C4-2B (cell line): ENCODE data around the gene TPPP2.

Experiments
- H3K27ac ChIP-seq: fragments of 450-650 bp; 2 replicates; pipeline ENCODE4 v1.5.1; 2017
- ZFX ChIP-seq: fragments of 450-650 bp; IDR thresholded peaks from 2 replicates; pipeline ENCODE4 v1.6.1; 2017
- TF ChIP-seq, protein P1 (sequence below): fragments of 450-650 bp; conservative IDR thresholded peaks from 2 replicates; pipeline ENCODE4 v1.5.1; 2017; ENCODE audit warnings: mild to moderate bottlenecking

Gene TPPP2

DNA sequence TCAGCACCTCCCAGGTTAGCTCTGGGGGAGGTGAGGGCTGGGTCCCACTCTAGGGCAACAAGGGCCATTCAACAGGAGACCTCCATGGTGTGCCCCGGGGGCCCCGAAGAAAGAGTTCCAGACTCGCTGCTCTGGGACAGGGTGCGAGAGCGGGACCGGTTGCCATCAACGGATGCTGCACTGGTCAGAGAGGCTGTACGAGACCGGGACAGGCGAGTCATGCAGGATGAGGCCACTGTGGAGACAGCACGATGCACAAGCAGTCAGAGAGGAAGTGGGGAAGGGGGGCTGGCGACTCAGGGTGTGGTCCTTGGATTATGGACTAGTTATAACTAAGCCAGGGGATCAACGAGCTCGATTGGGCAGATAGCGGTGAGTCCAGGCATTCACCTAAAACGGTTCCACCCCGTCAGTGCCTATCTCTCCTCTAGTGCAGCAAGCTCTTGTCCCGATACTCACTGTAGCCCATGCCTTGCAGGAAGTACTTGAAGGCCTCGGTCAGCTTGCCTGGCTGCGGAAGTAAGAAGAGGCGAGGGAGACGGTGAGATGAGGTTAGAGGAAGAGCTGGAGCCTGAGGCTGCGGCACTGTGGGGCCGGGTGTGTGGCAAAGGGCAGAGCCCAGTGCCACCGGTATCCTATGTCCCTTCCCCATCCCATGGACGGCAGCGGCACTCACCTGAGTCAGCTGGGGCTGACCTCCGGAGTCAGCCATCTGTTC is 12.3 kb upstream of the TPPP2 start:
- H3K27ac ChIP-seq, result no peak overlapping the region
- TF ChIP-seq ZFX, result no peak
- TF ChIP-seq, protein P1, sequence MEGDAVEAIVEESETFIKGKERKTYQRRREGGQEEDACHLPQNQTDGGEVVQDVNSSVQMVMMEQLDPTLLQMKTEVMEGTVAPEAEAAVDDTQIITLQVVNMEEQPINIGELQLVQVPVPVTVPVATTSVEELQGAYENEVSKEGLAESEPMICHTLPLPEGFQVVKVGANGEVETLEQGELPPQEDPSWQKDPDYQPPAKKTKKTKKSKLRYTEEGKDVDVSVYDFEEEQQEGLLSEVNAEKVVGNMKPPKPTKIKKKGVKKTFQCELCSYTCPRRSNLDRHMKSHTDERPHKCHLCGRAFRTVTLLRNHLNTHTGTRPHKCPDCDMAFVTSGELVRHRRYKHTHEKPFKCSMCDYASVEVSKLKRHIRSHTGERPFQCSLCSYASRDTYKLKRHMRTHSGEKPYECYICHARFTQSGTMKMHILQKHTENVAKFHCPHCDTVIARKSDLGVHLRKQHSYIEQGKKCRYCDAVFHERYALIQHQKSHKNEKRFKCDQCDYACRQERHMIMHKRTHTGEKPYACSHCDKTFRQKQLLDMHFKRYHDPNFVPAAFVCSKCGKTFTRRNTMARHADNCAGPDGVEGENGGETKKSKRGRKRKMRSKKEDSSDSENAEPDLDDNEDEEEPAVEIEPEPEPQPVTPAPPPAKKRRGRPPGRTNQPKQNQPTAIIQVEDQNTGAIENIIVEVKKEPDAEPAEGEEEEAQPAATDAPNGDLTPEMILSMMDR, result no peak

DNA sequence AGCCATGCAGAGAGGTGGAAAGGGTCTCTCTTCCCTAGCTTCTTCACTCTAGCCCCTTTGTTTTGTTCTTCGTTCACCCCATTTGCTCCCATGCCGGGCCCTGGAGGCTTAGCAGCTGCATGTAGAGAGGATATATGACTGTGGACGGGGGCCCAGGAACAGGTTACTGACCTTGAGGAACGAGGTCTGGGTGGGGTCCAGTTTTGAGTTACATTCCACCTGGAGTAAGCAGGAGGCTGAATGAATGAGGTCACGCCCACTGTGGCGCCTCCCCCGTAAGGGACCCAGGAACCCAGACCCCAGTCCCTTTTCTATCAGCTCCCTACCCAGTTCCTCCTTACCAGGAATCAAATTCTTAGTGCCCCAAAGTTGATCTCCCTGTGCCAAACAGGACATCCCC is 11.7 kb upstream of the TPPP2 start:
- no peak overlapping the region for H3K27ac ChIP-seq
- TF ChIP-seq, protein P1, result no peak
- TF ChIP-seq ZFX, result no peak

DNA sequence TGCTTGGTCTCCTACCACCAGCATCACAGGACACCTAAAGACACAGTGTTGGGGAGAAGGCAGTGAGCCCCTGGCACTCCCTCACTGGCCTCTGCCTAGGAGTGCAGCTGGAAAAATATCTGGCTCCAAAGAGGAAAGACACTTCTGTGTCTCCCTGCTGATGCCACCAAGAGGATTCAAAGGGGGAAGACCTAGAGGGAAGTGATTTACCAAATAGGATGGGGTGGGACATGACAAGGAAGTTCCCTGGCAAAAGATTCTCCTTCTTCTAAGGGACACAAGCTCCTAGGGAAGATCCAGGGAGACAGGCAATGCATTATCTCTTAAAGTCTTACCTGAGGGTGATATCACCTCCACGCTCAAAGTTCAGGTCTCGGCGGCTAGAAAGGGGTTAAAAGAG is 11.2 kb upstream of the TPPP2 start:
- H3K27ac ChIP-seq, result no peak overlapping the region
- no peak for TF ChIP-seq ZFX
- TF ChIP-seq, protein P1, result no peak

DNA sequence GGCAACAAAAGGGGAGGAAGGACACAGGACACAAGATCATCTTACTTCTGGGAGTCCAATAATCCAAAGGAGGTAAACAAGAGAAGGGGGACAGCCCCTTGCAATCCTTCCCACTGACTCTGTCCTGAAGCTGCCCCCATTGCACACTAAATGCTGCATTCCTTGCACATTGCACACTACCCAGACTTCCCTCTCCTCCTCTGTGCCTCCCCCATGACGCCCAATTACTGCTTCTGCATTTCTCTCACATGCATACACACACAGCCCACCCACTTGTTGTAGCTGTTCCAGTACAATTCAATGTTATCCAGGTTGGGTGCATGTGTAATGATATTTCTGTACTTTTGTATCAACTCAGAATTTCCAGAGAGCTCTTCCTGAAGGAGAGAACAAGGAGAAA is 10.7 kb upstream of the TPPP2 start:
- H3K27ac ChIP-seq, result no peak overlapping the region
- no peak for TF ChIP-seq ZFX
- TF ChIP-seq, protein P1, result no peak

DNA sequence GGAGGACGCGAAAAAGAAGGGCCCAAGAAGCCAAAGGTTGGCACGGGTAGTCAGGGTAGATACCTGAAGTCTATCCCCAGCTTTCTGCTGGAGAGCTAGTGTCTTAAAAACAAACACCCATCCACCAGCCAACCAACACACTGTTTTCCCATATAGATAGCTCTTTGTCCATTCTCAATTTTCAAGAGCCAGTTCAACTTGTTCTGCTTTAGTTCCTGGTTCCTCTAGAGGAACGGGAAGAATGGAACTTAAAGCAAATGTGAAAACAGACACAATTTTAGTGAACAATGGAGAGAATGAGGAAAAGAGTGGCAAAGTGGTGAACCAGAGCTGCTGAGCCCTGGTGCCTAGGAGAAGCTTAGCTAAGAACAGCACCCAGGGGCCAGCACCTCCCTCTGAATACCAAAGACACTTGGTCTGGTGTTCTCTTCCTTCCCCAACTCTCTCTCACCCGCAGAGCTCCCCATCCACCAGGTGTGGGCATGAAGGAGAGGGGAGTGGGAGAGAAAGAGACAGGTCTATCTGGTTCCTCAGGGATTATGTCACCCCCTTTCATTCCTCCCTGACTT is 9.0 kb upstream of the TPPP2 start:
- TF ChIP-seq, protein P1, result no peak
- TF ChIP-seq ZFX, result no peak

DNA sequence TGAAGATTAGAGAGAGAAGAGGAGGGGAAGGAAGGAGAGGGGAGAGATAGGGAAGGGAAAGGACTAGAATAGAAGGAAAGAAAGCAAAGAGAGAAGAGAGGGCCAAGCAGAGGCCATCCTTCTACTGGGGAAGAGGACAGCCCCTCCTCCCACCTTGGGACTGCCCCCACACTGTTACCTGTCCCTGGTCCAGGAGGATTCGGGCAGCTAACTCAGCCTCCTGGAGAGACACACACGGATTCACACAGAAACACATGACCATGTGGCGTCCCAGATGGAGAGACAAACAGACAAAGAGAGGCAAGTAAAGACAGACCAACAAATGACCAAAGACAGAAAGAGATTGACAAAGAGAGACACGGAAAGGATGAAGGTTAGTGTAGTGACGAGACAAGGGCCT is 7.3 kb upstream of the TPPP2 start:
- H3K27ac ChIP-seq, result no peak overlapping the region
- TF ChIP-seq, protein P1, result no peak
- TF ChIP-seq ZFX, result no peak

More for the DNA sequence above, 9.0 kb upstream of the TPPP2 start:
- H3K27ac ChIP-seq, result peak overlapping the region; percentile 62

DNA sequence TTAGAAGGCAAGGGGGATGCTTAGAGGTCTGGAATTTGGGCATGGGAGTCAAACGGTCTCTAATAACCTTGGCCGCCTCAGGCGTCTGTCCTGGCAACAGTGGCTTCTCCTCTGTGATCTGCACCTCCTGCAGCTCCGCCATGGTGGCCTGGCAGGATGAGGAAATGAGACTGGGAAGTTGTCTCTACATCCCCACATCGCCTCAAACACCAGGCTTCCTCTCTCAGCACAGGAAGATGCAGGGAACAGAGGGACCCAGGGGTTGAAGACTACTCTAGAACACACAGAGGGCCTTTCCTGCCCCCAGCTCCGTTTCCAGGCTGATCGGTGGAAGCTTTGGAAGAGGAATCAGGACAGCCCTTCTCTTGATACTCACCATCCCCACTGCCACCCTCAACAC is 6.8 kb upstream of the TPPP2 start:
- TF ChIP-seq, protein P1, result no peak
- TF ChIP-seq ZFX, result no peak
- H3K27ac ChIP-seq, result no peak overlapping the region
